ENCODE measurements around the gene PLEKHF1. TPM values are rescaled to one million over a fixed set of nuclear protein-coding genes. Genes with fewer than 3 reads are reported as not detected.
A peak's percentile ranks its signal among the peaks of the same experiment; 100 is the strongest.
"Not testable (repeated sequence)": the region's sequence is repeated elsewhere in the genome, so short reads cannot be mapped to it uniquely, and the experiment has no call there.

Gene PLEKHF1
- total RNA-seq, 1 donor from 2014 or later, result 43.6 TPM

- intact Hi-C loops (cut with DNase I), result loop anchor here (10.0 kb wide), 1 partner anchor 447 kb away; the partner anchor contains the start of gene UQCRFS1
- DNase-seq (ENCODE audit: missing footprints) (no peak), ATAC-seq (peak; percentile 0)
Observed at GRCh38 chr19:29662278-29662603, 3.0 kb upstream of the PLEKHF1 start.

GRCh38 chr19:29662604-29663404, 2.5 kb upstream of the PLEKHF1 start:
- intact Hi-C loops (cut with DNase I), result loop anchor here (10.0 kb wide), 1 partner anchor 448 kb away; the partner anchor contains the start of gene UQCRFS1
- ATAC-seq (peak; percentile 35), DNase-seq (ENCODE audit: missing footprints) (peak; percentile 80)

GRCh38 chr19:29663861-29664752, 1.2 kb upstream of the PLEKHF1 start:
- intact Hi-C loops (cut with DNase I), result loop anchor here (2.0 to 10.0 kb wide), 4 partner anchors 19 to 449 kb away; partner anchors contain the start of genes C19orf12, POP4 and UQCRFS1
- DNase-seq (ENCODE audit: missing footprints) (no peak), ATAC-seq (no peak)

- DNase-seq (ENCODE audit: missing footprints) (no peak), ATAC-seq (no peak)
- intact Hi-C loops (cut with DNase I), result loop anchor here (2.0 to 10.0 kb wide), 4 partner anchors 18 to 450 kb away; partner anchors contain the start of genes C19orf12, POP4 and UQCRFS1
Observed at GRCh38 chr19:29664753-29665214, 477 bp upstream of the PLEKHF1 start.

- ATAC-seq, result peak; percentile 67
- intact Hi-C loops (cut with DNase I), result loop anchor here (2.0 to 10.0 kb wide), 4 partner anchors 17 to 451 kb away; partner anchors contain the start of genes C19orf12, POP4 and UQCRFS1
- peak; percentile 81 for DNase-seq (ENCODE audit: missing footprints)
Observed at GRCh38 chr19:29665826-29666577, 741 bp downstream of the PLEKHF1 start.

GRCh38 chr19:29666578-29667386, 1.5 kb downstream of the PLEKHF1 start:
- DNase-seq (ENCODE audit: missing footprints), result peak; percentile 84
- peak; percentile 26 for ATAC-seq
- intact Hi-C loops (cut with DNase I), result loop anchor here (10.0 kb wide), 1 partner anchor 452 kb away; the partner anchor contains the start of gene UQCRFS1

- DNase-seq (ENCODE audit: missing footprints), result no peak
- intact Hi-C loops (cut with DNase I), result loop anchor here (10.0 kb wide), 1 partner anchor 453 kb away; the partner anchor contains the start of gene UQCRFS1
- no peak for ATAC-seq
Observed at GRCh38 chr19:29667387-29667783, 2.1 kb downstream of the PLEKHF1 start.

- DNase-seq (ENCODE audit: missing footprints), result no peak
- intact Hi-C loops (cut with DNase I), result loop anchor here (10.0 kb wide), 1 partner anchor 453 kb away; the partner anchor contains the start of gene UQCRFS1
- no peak for ATAC-seq
Observed at GRCh38 chr19:29667901-29668341, 2.7 kb downstream of the PLEKHF1 start.

- intact Hi-C loops (cut with DNase I), result loop anchor here (10.0 kb wide), 1 partner anchor 454 kb away; the partner anchor contains the start of gene UQCRFS1
- ATAC-seq, result no peak
- DNase-seq (ENCODE audit: missing footprints), result no peak
Observed at GRCh38 chr19:29668746-29669609, 3.7 kb downstream of the PLEKHF1 start.

GRCh38 chr19:29670255-29670654, 5.0 kb downstream of the PLEKHF1 start:
- no peak for DNase-seq (ENCODE audit: missing footprints)
- ATAC-seq, result no peak
- intact Hi-C loops (cut with DNase I), result no loop called here

GRCh38 chr19:29671026-29671392, 5.7 kb downstream of the PLEKHF1 start:
- intact Hi-C loops (cut with DNase I); ATAC-seq; DNase-seq (ENCODE audit: missing footprints): not testable (repeated sequence)

- intact Hi-C loops (cut with DNase I), result no loop called here
- DNase-seq (ENCODE audit: missing footprints) (peak; percentile 78), ATAC-seq (peak; percentile 77)
Observed at GRCh38 chr19:29671393-29672160, 6.3 kb downstream of the PLEKHF1 start.

- ATAC-seq, result no peak
- no peak for DNase-seq (ENCODE audit: missing footprints)
Observed at GRCh38 chr19:29672319-29672932, 7.2 kb downstream of the PLEKHF1 start.

GRCh38 chr19:29672933-29673336, 7.7 kb downstream of the PLEKHF1 start:
- DNase-seq (ENCODE audit: missing footprints), result peak; percentile 62
- ATAC-seq, result no peak
- intact Hi-C loops (cut with DNase I), result no loop called here

More at GRCh38 chr19:29672319-29672932, 7.2 kb downstream of the PLEKHF1 start:
- intact Hi-C loops (cut with DNase I), result no loop called here
